Mucosa of descending colon (tissue), 3 donors: Measurements from ENCODE around the gene IFNLR1. TPM values are rescaled to one million over a fixed set of nuclear protein-coding genes. Genes with fewer than 3 reads are reported as not detected.

Experiments
- ATAC-seq: fragments of 200-7000 bp; cut with Tn5 transposase; one replicate; pipeline ENCODE4 v1.9.1; 2020; ENCODE audit warnings: mild to moderate bottlenecking, moderate library complexity
- DNase-seq, 3 donors: peaks; one replicate each; pipeline ENCODE4 v3.0.0-alpha.2; 2020
- H3K36me3 ChIP-seq: fragments of 200-600 bp; one replicate; pipeline ENCODE4 v1.8.0; 2021; ENCODE audit warnings: low read depth, mild to moderate bottlenecking
- H3K4me1 ChIP-seq: fragments of 200-600 bp; one replicate; pipeline ENCODE4 v1.8.0; 2021; ENCODE audit warnings: low read depth, mild to moderate bottlenecking
- H3K4me3 ChIP-seq: fragments of 200-600 bp; one replicate; pipeline ENCODE4 v1.8.0; 2021; ENCODE audit warnings: mild to moderate bottlenecking
- H3K9me3 ChIP-seq: fragments of 200-600 bp; one replicate; pipeline ENCODE4 v1.8.0; 2021; ENCODE audit warnings: mild to moderate bottlenecking
- CTCF ChIP-seq: fragments of 200-600 bp; IDR thresholded peaks from one replicate; pipeline ENCODE4 v1.8.0; 2022; ENCODE audit warnings: antibody characterized with exemption, mild to moderate bottlenecking
- intact Hi-C, 2 donors: fragments of 100-400 bp; cut with DNase I in 1 of 2; cut with micrococcal nuclease in 1 of 2; formaldehyde crosslinking; loops; one replicate each; pipeline versions ENCODE4 v1.11.0 to v1.11.1; 2022; cut with DNase I, micrococcal nuclease
- total RNA-seq, 3 donors: library from RNA; stranded (reverse); fragmentation: NEBNext Ultra II Directional in 2 of 3; extraction: Animal tissue kit (Norgen Biotek cat#: 25700) in 2 of 3; gene quantifications; one replicate each; pipeline versions ENCODE4 v1.2.1 to v1.2.4, GENCODE V29; 2021 to 2023
- donor health status: DM: no; HTN: no; CAD: no; lungs with moderate emphysema.
- donor health status: DM: no; HTN: no; CAD: no.
- donor health status: DM: no; HTN: yes; CAD: no.

The IFNLR1 gene
- total RNA-seq, 3 donors from 2014 or later = 5.3 to 24.0 (median 18.8) TPM

GRCh38 chr1:24157918-24158481 is 29.1 kb downstream of the IFNLR1 start:
- H3K36me3 ChIP-seq = no peaks in the 10 kb centered on the region
- ATAC-seq (no peak), DNase-seq (no peak)
- intact Hi-C loops = no loop called here
- H3K9me3 ChIP-seq = no peaks in the 10 kb centered on the region
- peaks cover 14% of the 10 kb centered on the region for H3K4me1 ChIP-seq
- no peak overlapping the region for H3K4me3 ChIP-seq
- TF ChIP-seq CTCF = no peak

GRCh38 chr1:24156542-24157260 is 30.4 kb downstream of the IFNLR1 start:
- Histone ChIP-seq H3K9me3 (no peaks in the 10 kb centered on the region), H3K4me3 (no peak overlapping the region), H3K4me1 (peaks cover 14% of the 10 kb centered on the region), H3K36me3 (no peaks in the 10 kb centered on the region)
- DNase-seq = no peak
- no peak for ATAC-seq
- TF ChIP-seq CTCF = no peak
- intact Hi-C loops = no loop called here

GRCh38 chr1:24155011-24155782 is 31.9 kb downstream of the IFNLR1 start:
- TF ChIP-seq CTCF = no peak
- peaks cover 4% of the 10 kb centered on the region for H3K4me1 ChIP-seq
- no peaks in the 10 kb centered on the region for H3K9me3 ChIP-seq
- H3K36me3 ChIP-seq = no peaks in the 10 kb centered on the region
- ATAC-seq (peak; percentile 53), DNase-seq (peak; percentile 56 to 68 (median 58))
- intact Hi-C loops = no loop called here
- no peak overlapping the region for H3K4me3 ChIP-seq

- Histone ChIP-seq H3K4me3 (no peak overlapping the region), H3K9me3 (no peaks in the 10 kb centered on the region), H3K36me3 (no peaks in the 10 kb centered on the region), H3K4me1 (peaks cover 4% of the 10 kb centered on the region)
- DNase-seq (no peak), ATAC-seq (no peak)
- intact Hi-C loops = no loop called here
- no peak for TF ChIP-seq CTCF
Observed at GRCh38 chr1:24154215-24154614, 32.9 kb downstream of the IFNLR1 start.

GRCh38 chr1:24152631-24153494 is 34.2 kb downstream of the IFNLR1 start:
- Histone ChIP-seq H3K36me3 (no peaks in the 10 kb centered on the region), H3K4me3 (no peak overlapping the region), H3K4me1 (peaks cover 4% of the 10 kb centered on the region), H3K9me3 (no peaks in the 10 kb centered on the region)
- no peak for DNase-seq
- intact Hi-C loops = no loop called here
- TF ChIP-seq CTCF = no peak
- ATAC-seq = no peak
